GM21825 (cell line): ENCODE results near the gene PTBP1.
"Not testable (repeated sequence)": the region's sequence is repeated elsewhere in the genome, so short reads cannot be mapped to it uniquely, and the experiment has no call there.

Experiments used
- ATAC-seq: cut with Tn5 transposase; IDR thresholded peaks from one replicate; pipeline ENCODE4 v1.9.1; 2021; ENCODE audit warnings: mild to moderate bottlenecking, moderate library complexity; ENCODE audit not compliant: unreplicated experiment

The PTBP1 gene

DNA sequence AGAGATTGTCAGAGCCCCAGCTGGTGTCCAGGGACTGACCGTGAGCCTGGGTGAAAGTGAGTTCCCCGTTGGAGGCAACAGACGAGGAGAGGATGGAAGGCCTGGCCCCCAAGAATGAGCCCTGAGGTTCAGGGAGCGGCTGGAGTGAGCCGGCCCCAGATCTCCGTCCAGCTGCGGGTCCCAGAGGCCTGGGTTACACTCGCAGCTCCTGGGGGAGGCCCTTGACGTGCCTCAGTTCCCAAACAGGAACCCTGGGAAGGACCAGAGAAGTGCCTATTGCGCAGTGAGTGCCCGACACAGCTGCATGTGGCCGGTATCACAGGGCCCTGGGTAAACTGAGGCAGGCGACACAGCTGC, 53.7 kb downstream of the PTBP1 start:
- no peak for ATAC-seq

DNA sequence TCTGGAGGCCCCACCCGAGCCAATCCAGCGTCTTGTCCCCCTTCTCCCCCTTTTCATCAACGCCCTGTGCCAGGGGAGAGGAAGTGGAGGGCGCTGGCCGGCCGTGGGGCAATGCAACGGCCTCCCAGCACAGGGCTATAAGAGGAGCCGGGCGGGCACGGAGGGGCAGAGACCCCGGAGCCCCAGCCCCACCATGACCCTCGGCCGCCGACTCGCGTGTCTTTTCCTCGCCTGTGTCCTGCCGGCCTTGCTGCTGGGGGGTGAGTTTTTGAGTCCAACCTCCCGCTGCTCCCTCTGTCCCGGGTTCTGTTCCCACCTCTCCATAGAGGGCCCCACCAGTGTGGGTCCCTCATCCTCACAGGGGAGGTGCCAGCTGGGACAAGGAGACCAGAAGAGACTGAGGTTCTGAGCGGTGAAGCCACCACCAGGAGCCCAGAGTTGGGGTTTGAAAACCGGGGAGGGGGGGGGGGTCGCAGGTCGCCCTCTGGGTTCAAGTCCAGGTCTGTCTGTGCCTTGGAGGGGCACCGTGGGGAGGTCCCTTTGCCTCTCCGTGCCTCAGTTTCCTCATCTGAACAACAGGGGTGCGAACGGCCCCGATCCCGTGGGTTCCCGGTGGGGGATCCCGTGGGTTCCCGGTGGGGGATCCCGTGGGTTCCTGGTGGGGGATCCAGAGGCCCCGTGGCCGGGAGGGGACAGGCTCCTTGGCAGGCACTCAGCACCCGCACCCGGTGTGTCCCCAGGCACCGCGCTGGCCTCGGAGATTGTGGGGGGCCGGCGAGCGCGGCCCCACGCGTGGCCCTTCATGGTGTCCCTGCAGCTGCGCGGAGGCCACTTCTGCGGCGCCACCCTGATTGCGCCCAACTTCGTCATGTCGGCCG, 55.1 kb downstream of the PTBP1 start, which contains the start of gene ELANE:
Gene ELANE, plus strand, starts transcription at position 168 of the 878 bp plus-strand sequence. Its CDS starts 26 bp downstream, at position 194.
- no peak for ATAC-seq

- no peak for ATAC-seq
Measured at GRCh38 chr19:853014-853585, 55.8 kb downstream of the PTBP1 start.

- ATAC-seq, result not testable (repeated sequence)
Measured at GRCh38 chr19:853614-854220, 56.5 kb downstream of the PTBP1 start.

DNA sequence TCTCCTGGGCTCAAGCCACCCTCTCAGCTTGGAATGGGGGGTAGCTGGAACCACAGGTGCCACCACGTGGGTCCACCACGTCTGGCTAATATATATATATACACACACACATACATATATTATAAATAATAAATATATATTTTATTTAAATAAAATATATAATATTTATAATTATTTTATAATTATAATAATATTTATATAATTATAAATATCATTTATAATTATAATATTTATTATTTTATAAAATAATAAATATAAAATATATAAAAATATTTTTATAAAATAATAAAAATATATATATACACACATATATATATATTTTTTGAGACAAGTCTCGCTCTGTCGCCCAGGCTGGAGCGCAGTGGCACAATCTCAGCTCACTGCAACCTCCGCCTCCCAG, 57.3 kb downstream of the PTBP1 start:
- no peak for ATAC-seq

- no peak for ATAC-seq
Measured at GRCh38 chr19:855142-855541, 57.9 kb downstream of the PTBP1 start.

DNA sequence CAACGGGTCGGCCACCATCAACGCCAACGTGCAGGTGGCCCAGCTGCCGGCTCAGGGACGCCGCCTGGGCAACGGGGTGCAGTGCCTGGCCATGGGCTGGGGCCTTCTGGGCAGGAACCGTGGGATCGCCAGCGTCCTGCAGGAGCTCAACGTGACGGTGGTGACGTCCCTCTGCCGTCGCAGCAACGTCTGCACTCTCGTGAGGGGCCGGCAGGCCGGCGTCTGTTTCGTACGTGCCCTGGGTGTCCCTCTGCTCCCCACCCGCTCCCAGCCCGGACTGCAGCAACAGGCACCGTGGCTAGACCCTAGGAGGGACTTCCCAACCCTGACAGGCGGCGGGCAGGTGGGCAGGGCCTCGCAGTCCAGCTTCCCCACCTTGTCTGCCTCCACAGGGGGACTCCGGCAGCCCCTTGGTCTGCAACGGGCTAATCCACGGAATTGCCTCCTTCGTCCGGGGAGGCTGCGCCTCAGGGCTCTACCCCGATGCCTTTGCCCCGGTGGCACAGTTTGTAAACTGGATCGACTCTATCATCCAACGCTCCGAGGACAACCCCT, 58.4 kb downstream of the PTBP1 start:
- no peak for ATAC-seq

DNA sequence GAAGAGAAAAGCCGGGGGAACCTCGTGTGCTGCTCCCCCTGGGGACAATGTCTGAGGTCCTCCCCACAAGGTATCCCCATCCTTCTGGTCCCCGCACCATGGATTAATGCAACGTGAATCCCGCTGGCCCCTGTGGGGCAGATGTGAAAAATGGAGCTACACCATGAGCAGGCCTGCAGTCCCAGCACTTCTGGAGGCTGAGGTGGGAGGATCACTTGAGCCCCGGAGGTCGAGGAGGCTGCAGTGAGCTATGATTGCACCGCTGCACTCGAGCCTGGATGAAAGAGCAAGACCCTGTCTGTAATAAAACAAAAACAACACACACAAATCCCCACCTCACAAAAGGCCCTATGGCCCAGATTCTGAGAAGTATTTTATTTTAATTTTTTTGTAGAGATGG, 61.0 kb downstream of the PTBP1 start:
- no peak for ATAC-seq

DNA sequence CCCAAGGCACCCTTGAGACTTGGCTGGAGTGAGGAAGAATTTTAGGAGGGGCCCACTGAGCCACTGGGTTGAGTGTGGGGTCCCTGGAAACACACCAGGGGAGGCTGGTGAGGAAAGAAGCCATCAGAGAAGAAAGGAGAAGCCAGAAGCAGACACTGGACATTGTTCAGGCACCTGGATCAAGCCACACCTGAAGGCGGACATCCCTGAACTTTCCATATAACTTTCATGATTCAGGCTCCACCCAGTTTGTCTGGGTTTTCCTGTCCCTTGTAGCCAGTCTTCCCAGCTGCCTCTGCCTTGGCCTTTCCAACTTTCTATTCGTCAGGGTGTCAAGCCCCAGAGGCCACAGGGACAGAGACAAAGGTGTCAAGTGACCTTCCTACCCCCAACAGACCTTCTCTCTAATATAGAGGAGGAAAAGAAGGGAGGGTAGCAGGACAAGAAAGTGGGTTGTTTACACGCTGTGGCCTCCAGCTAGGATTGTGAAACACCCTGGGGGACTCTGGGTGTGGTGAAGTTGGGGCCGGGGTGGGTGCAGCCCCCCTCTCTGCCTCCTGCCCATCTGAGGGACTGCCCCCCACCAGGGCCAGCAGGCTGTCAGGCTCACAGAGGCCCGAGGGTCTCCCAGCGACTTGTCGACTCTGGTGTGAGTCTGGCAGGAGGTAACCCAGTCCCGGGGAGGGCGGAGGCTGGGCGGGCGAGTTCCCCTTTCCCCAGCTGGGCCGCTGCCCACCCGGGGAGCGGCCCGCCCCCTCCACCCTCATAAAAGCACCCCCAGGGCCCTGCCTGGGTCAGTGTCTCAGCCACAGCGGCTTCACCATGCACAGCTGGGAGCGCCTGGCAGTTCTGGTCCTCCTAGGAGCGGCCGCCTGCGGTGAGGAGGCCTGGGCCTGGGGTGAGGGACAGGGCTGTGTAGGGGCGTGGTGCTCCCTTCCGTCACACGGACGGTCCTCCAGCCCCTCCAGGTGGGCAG, 61.9 kb downstream of the PTBP1 start, which contains the start of gene CFD:
Gene CFD, plus strand, starts transcription at position 797 of the 976 bp plus-strand sequence. Its CDS starts 26 bp downstream, at position 823.
- ATAC-seq, result no peak

- ATAC-seq, result no peak
Measured at GRCh38 chr19:861141-861755, 64.0 kb downstream of the PTBP1 start.
